HG03565 (cell line): ENCODE data around the gene MICU1.
"Not testable (repeated sequence)": the region's sequence is repeated elsewhere in the genome, so short reads cannot be mapped to it uniquely, and the experiment has no call there.

Source experiments
- ATAC-seq: cut with Tn5 transposase; IDR thresholded peaks from one replicate; pipeline ENCODE4 v1.9.1; 2021; ENCODE audit warnings: mild to moderate bottlenecking, moderate library complexity; ENCODE audit not compliant: unreplicated experiment

MICU1 gene

GRCh38 chr10:72564596-72564995 is 61.3 kb downstream of the MICU1 start:
- ATAC-seq = no peak

GRCh38 chr10:72563327-72563932 is 62.4 kb downstream of the MICU1 start:
- peak; percentile 50 for ATAC-seq

GRCh38 chr10:72561745-72562166 is 64.1 kb downstream of the MICU1 start:
- no peak for ATAC-seq

- ATAC-seq = no peak
These were observed 68.5 kb downstream of the MICU1 start for GRCh38 chr10:72557362-72557761.

- ATAC-seq = no peak
These were observed 73.0 kb downstream of the MICU1 start for GRCh38 chr10:72552857-72553256.

- no peak for ATAC-seq
These were observed 75.6 kb downstream of the MICU1 start for GRCh38 chr10:72550239-72550638.

GRCh38 chr10:72545546-72545945 is 80.3 kb downstream of the MICU1 start:
- no peak for ATAC-seq

GRCh38 chr10:72543855-72544254 is 82.0 kb downstream of the MICU1 start:
- not testable (repeated sequence) for ATAC-seq

GRCh38 chr10:72542396-72542815 is 83.5 kb downstream of the MICU1 start:
- no peak for ATAC-seq

- no peak for ATAC-seq
These were observed 84.5 kb downstream of the MICU1 start for GRCh38 chr10:72541337-72541736.

GRCh38 chr10:72540193-72540807 is 85.6 kb downstream of the MICU1 start:
- ATAC-seq = no peak

GRCh38 chr10:72539137-72539536 is 86.7 kb downstream of the MICU1 start:
- ATAC-seq = no peak

GRCh38 chr10:72525689-72526088 is 100.2 kb downstream of the MICU1 start:
- no peak for ATAC-seq

GRCh38 chr10:72525277-72525676 is 100.6 kb downstream of the MICU1 start:
- ATAC-seq = no peak

GRCh38 chr10:72524489-72524888 is 101.4 kb downstream of the MICU1 start:
- ATAC-seq = no peak

GRCh38 chr10:72523932-72524396 is 101.9 kb downstream of the MICU1 start:
- ATAC-seq = no peak

- no peak for ATAC-seq
These were observed 102.8 kb downstream of the MICU1 start for GRCh38 chr10:72523062-72523461.

- ATAC-seq = no peak
These were observed 108.6 kb downstream of the MICU1 start for GRCh38 chr10:72517244-72517643.

GRCh38 chr10:72515455-72515854 is 110.4 kb downstream of the MICU1 start:
- ATAC-seq = no peak

GRCh38 chr10:72513910-72514309 is 112.0 kb downstream of the MICU1 start:
- no peak for ATAC-seq

- ATAC-seq = no peak
These were observed 114.4 kb downstream of the MICU1 start for GRCh38 chr10:72511459-72511858.

- ATAC-seq = no peak
These were observed 115.9 kb downstream of the MICU1 start for GRCh38 chr10:72509941-72510340.
